ENCODE data around the gene OR5K4. TPM values are rescaled to one million over a fixed set of nuclear protein-coding genes. Genes with fewer than 3 reads are reported as not detected.

The OR5K4 gene
- total and polyA plus RNA-seq, 10 of the 15 experiments (the other 5 are each of a cell fraction or from before 2014, with no cell fraction given): 2.1 TPM; not detected in 9

- no peak for FAIRE-seq
- Histone ChIP-seq H3K36me3 (ENCODE audit: control insufficient read depth in 2 of 2, insufficient read depth in 2 of 2, low read length in 1 of 2) (no peaks in the 10 kb centered on the region), H3K4me1 (ENCODE audit: control insufficient read depth, insufficient read depth, low read length) (peaks cover 5% of the 10 kb centered on the region), H3K9me3 (replicated peaks; ENCODE audit: control insufficient read depth, insufficient read depth, low read length) (no peaks in the 10 kb centered on the region), H3K4me3 (no peak overlapping the region), H4K20me1 (ENCODE audit: control insufficient read depth, insufficient read depth) (no peaks in the 10 kb centered on the region), H2AFZ (ENCODE audit: control insufficient read depth, low read depth, low read length) (peak overlapping the region; percentile 45), H3K9ac (ENCODE audit: control insufficient read depth, insufficient read depth, low read length) (no peak overlapping the region), H3K4me2 (ENCODE audit: control insufficient read depth, insufficient read depth) (peak overlapping the region; percentile 21; the same call in 1 of the 2 replicates), H3K79me2 (ENCODE audit: control insufficient read depth, insufficient read depth, low read length) (no peaks in the 10 kb centered on the region), H3K27ac (ENCODE audit: control insufficient read depth, insufficient read depth) (no peak overlapping the region), H3K27me3 (replicated peaks in 1 of 2; ENCODE audit: control insufficient read depth in 2 of 2, insufficient read depth in 2 of 2, low read length in 1 of 2) (no peaks in the 10 kb centered on the region)
- ChIA-PET SMC1A (ENCODE audit: uncharacterized antibody, unreplicated experiment) (interaction anchor here (1.0 to 5.7 kb wide), 4 partner anchors 13 to 286 kb away, joined by 3 to 41 read pairs (median 6); no protein-coding TSS in a partner anchor), POLR2A (interaction anchor here (0.6 to 2.3 kb wide), 2 partner anchors 13 to 52 kb away, joined by 6 read pairs; no protein-coding TSS in a partner anchor), RAD21 (ENCODE audit: unreplicated experiment) (interaction anchor here (1.1 kb wide), 1 partner anchor 142 kb away, joined by 3 read pairs; no protein-coding TSS in a partner anchor), CTCF (interaction anchor here (0.7 to 3.1 kb wide), 8 partner anchors 12 to 289 kb away, joined by 3 to 16 read pairs (median 4); no protein-coding TSS in a partner anchor)
- ATAC-seq: peak; percentile 69
- DNase-seq (ENCODE audit: low read depth, low spot score): peak; percentile 35
- in situ Hi-C loops (cut with MboI) (loop anchor here (5.0 to 25.0 kb wide), 3 partner anchors 140 to 485 kb away; no protein-coding TSS in a partner anchor), intact Hi-C loops (cut with micrococcal nuclease; ENCODE audit: unreplicated experiment) (loop anchor here (5.0 kb wide), 1 partner anchor 95 kb away; no protein-coding TSS in a partner anchor)
- no TSS peak for BruUV-seq (replicated peaks)
- no peak for TF ChIP-seq FOS (IDR thresholded peaks at IDR 0.05; ENCODE audit: borderline replicate concordance, extremely low read depth, insufficient read length)
- TF ChIP-seq PAX8 (IDR thresholded peaks at IDR 0.05): no peak
- TF ChIP-seq NFYB (IDR thresholded peaks at IDR 0.05; ENCODE audit: insufficient read depth, low read depth, low read length): no peak
- TF ChIP-seq WRNIP1 (IDR thresholded peaks at IDR 0.05; ENCODE audit: borderline replicate concordance, low read depth, low read length): no peak
- TF ChIP-seq, protein P1, sequence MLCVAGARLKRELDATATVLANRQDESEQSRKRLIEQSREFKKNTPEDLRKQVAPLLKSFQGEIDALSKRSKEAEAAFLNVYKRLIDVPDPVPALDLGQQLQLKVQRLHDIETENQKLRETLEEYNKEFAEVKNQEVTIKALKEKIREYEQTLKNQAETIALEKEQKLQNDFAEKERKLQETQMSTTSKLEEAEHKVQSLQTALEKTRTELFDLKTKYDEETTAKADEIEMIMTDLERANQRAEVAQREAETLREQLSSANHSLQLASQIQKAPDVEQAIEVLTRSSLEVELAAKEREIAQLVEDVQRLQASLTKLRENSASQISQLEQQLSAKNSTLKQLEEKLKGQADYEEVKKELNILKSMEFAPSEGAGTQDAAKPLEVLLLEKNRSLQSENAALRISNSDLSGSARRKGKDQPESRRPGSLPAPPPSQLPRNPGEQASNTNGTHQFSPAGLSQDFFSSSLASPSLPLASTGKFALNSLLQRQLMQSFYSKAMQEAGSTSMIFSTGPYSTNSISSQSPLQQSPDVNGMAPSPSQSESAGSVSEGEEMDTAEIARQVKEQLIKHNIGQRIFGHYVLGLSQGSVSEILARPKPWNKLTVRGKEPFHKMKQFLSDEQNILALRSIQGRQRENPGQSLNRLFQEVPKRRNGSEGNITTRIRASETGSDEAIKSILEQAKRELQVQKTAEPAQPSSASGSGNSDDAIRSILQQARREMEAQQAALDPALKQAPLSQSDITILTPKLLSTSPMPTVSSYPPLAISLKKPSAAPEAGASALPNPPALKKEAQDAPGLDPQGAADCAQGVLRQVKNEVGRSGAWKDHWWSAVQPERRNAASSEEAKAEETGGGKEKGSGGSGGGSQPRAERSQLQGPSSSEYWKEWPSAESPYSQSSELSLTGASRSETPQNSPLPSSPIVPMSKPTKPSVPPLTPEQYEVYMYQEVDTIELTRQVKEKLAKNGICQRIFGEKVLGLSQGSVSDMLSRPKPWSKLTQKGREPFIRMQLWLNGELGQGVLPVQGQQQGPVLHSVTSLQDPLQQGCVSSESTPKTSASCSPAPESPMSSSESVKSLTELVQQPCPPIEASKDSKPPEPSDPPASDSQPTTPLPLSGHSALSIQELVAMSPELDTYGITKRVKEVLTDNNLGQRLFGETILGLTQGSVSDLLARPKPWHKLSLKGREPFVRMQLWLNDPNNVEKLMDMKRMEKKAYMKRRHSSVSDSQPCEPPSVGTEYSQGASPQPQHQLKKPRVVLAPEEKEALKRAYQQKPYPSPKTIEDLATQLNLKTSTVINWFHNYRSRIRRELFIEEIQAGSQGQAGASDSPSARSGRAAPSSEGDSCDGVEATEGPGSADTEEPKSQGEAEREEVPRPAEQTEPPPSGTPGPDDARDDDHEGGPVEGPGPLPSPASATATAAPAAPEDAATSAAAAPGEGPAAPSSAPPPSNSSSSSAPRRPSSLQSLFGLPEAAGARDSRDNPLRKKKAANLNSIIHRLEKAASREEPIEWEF (IDR thresholded peaks at IDR 0.05; ENCODE audit: insufficient replicate concordance, low read depth, low read length): no peak
- no peak for TF ChIP-seq RBBP5 (conservative IDR thresholded peaks at IDR 0.05)
- TF ChIP-seq RUNX3 (IDR thresholded peaks at IDR 0.05; ENCODE audit: low read length): peak; percentile 35; the same call in 1 of the 2 replicates
- TF ChIP-seq CBX5 (IDR thresholded peaks at IDR 0.05; ENCODE audit: low read depth): 0 out of 2 replicates have a peak, but pooled peaks have one; percentile 38
- 0 out of 4 replicates have a peak, but pooled peaks of 1 of the 2 experiments have one; percentile 10 for TF ChIP-seq BHLHE40 (IDR thresholded peaks at IDR 0.05; ENCODE audit: borderline replicate concordance in 1 of 2, low read depth in 2 of 2, low read length in 1 of 2)
- TF ChIP-seq SIN3A (IDR thresholded peaks at IDR 0.05; ENCODE audit: low read depth, low read length): no peak
- TF ChIP-seq MAX (IDR thresholded peaks at IDR 0.05; ENCODE audit: low read depth, low read length): no peak
- TF ChIP-seq SUPT20H (IDR thresholded peaks at IDR 0.05; ENCODE audit: borderline replicate concordance, control insufficient read depth, low read depth, low read length): no peak
- no peak for TF ChIP-seq SREBF1 (IDR thresholded peaks at IDR 0.05; ENCODE audit: low read length)
- TF ChIP-seq TBL1XR1 (IDR thresholded peaks at IDR 0.05; ENCODE audit: low read depth, low read length): no peak
- TF ChIP-seq ATF2 (IDR thresholded peaks at IDR 0.05; ENCODE audit: low read length): peak; percentile 68
- no peak for TF ChIP-seq CBX3 (IDR thresholded peaks at IDR 0.05; ENCODE audit: borderline replicate concordance, low read depth)
- TF ChIP-seq JUNB (IDR thresholded peaks at IDR 0.05): peak; percentile 75
- no peak for TF ChIP-seq CBFB (IDR thresholded peaks at IDR 0.05; ENCODE audit: low read depth)
- 0 out of 2 replicates have a peak, but pooled peaks have one; percentile 16 for TF ChIP-seq IKZF1 (conservative IDR thresholded peaks at IDR 0.05)
Measured at GRCh38 chr3:98326945-98327344, 26.7 kb upstream of the OR5K4 start.

Data from GM12878 (cell line).